ENCODE measurements around the gene SUGCT. TPM values are rescaled to one million over a fixed set of nuclear protein-coding genes. Genes with fewer than 3 reads are reported as not detected.

Gene SUGCT
- total RNA-seq, 1 experiment from 2014 or later = 5.4 TPM

DNA sequence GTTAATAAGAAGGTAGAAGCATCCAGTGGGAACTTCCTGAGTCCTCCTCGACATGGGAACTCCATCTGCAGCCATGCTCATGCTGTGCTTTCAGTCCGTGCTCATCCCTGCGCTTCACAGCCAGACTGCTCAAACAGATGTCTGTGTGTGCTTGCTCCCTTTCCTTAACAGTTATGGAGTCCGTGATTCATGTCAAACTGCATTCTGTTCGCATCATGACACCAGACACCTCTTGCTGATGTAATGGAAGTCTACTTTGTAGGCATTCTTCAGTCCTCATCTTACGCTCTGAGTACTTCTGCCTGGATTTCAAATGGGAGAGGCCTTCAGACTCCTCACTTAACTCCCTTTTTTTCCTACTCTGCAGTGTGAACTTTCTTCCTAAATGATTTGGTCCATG lies 304.9 kb downstream of the SUGCT start:
- Histone ChIP-seq H2BK12ac (ENCODE audit: insufficient read length, low read depth, low read length) (no peak overlapping the region), H3K27ac (ENCODE audit: insufficient read length, low read depth, low read length) (no peak overlapping the region), H3K14ac (ENCODE audit: insufficient read depth, low read length) (no peak overlapping the region), H3K9ac (ENCODE audit: extremely low read depth, insufficient read length, low read length) (no peak overlapping the region), H3T11ph (ENCODE audit: low read length) (no peak overlapping the region), H3K23ac (ENCODE audit: insufficient read length, low read depth, low read length) (no peak overlapping the region), H3K23me2 (ENCODE audit: insufficient read length, low read depth, low read length, poor library complexity, severe bottlenecking) (no peaks in the 10 kb centered on the region), H4K8ac (replicated peaks; ENCODE audit: insufficient read length, low read depth, low read length) (peak overlapping the region; percentile 84), H3K56ac (ENCODE audit: insufficient read length, low read depth, low read length) (no peak overlapping the region), H2BK120ac (ENCODE audit: low read depth, low read length, poor library complexity, severe bottlenecking) (no peak overlapping the region), H3K27me3 (ENCODE audit: insufficient read depth, low read length) (no peaks in the 10 kb centered on the region), H4K5ac (ENCODE audit: insufficient read length, low read depth, low read length) (peak overlapping the region; percentile 92), H3K4me1 (ENCODE audit: insufficient read depth, low read length) (no peaks in the 10 kb centered on the region), H4K20me1 (ENCODE audit: control insufficient read depth, insufficient read depth, insufficient read length) (no peaks in the 10 kb centered on the region), H3K79me1 (ENCODE audit: insufficient read depth, low read depth, low read length, poor library complexity, severe bottlenecking) (no peaks in the 10 kb centered on the region), H4K91ac (ENCODE audit: insufficient read length, low read depth, low read length) (no peak overlapping the region), H3K4me2 (ENCODE audit: insufficient read depth, insufficient read length, low read length) (no peak overlapping the region), H3K4ac (ENCODE audit: low read depth, low read length) (no peak overlapping the region), H2BK5ac (ENCODE audit: insufficient read length, low read length) (no peak overlapping the region), H2BK15ac (ENCODE audit: low read depth, low read length) (no peak overlapping the region), H3K18ac (ENCODE audit: insufficient read length, low read depth, low read length) (no peak overlapping the region), H2BK20ac (ENCODE audit: low read depth, low read length, poor library complexity, severe bottlenecking) (no peak overlapping the region), H2AFZ (ENCODE audit: low read length) (no peak overlapping the region), H3K79me2 (ENCODE audit: insufficient read depth, low read length) (no peaks in the 10 kb centered on the region), H2AK5ac (ENCODE audit: insufficient read length, low read length) (no peak overlapping the region), H3K9me3 (ENCODE audit: control insufficient read depth, low read depth, low read length) (no peaks in the 10 kb centered on the region)
- Mint-ChIP-seq H3K36me3 (ENCODE audit: insufficient read depth in 1 of 3, low read depth in 3 of 3) (peaks cover 0 to 4% (median 0%) of the 10 kb centered on the region in 3 experiments; a peak in 1 of 7 replicates), H3K27ac (no peak overlapping the region), H3K27me3 (ENCODE audit: low read depth) (no peaks in the 10 kb centered on the region), H3K4me1 (no peaks in the 10 kb centered on the region), H3K4me3 (no peak overlapping the region), H3K9me3 (peaks cover 9 to 16% of the 10 kb centered on the region in 2 experiments; a peak in 4 of 5 replicates)
- TF ChIP-seq, protein P1, sequence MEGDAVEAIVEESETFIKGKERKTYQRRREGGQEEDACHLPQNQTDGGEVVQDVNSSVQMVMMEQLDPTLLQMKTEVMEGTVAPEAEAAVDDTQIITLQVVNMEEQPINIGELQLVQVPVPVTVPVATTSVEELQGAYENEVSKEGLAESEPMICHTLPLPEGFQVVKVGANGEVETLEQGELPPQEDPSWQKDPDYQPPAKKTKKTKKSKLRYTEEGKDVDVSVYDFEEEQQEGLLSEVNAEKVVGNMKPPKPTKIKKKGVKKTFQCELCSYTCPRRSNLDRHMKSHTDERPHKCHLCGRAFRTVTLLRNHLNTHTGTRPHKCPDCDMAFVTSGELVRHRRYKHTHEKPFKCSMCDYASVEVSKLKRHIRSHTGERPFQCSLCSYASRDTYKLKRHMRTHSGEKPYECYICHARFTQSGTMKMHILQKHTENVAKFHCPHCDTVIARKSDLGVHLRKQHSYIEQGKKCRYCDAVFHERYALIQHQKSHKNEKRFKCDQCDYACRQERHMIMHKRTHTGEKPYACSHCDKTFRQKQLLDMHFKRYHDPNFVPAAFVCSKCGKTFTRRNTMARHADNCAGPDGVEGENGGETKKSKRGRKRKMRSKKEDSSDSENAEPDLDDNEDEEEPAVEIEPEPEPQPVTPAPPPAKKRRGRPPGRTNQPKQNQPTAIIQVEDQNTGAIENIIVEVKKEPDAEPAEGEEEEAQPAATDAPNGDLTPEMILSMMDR (conservative IDR thresholded peaks at IDR 0.05) = no peak
- no CpG with 5 or more reads among the region's 6 CpGs for WGBS (ENCODE audit: extremely low coverage, insufficient read length, low lambda C conversion rate)
- DNase-seq = no peak
